PFSK-1 (cell line): ENCODE data around the gene UCK2.

Experiments
- FOXP2 ChIP-seq: optimal IDR thresholded peaks from 2 replicates; pipeline ENCODE3; 2011; ENCODE audit warnings: borderline replicate concordance, control low read depth, inconsistent platforms; ENCODE audit not compliant: insufficient read depth; ENCODE audit errors: extremely low read length, extremely low read depth
- POLR2AphosphoS5 ChIP-seq: IDR thresholded peaks from 2 replicates; pipeline ENCODE4 v1.6.1; 2012; ENCODE audit warnings: low read depth, mild to moderate bottlenecking, control low read depth, low read length, moderate library complexity
- SIN3A ChIP-seq: IDR thresholded peaks from 2 replicates; pipeline ENCODE4 v1.6.1; 2012; ENCODE audit warnings: mild to moderate bottlenecking, low read length, moderate library complexity, borderline replicate concordance; ENCODE audit not compliant: insufficient read depth
- TAF1 ChIP-seq: IDR thresholded peaks from 2 replicates; pipeline ENCODE4 v1.6.1; 2012; ENCODE audit warnings: low read length, control low read depth, borderline replicate concordance; ENCODE audit not compliant: insufficient read depth
- TF ChIP-seq, protein P1 (sequence below), 2 experiments: IDR thresholded peaks; 2 replicates each; pipeline versions ENCODE4 v1.6.1 to v1.8.0; 2011 to 2012; ENCODE audit warnings: low read depth in 2 of 2, low read length in 2 of 2, control low read depth in 1 of 2, inconsistent platforms in 1 of 2, mild to moderate bottlenecking in 1 of 2, moderate library complexity in 1 of 2; ENCODE audit not compliant: insufficient read depth in 1 of 2

UCK2 gene

DNA sequence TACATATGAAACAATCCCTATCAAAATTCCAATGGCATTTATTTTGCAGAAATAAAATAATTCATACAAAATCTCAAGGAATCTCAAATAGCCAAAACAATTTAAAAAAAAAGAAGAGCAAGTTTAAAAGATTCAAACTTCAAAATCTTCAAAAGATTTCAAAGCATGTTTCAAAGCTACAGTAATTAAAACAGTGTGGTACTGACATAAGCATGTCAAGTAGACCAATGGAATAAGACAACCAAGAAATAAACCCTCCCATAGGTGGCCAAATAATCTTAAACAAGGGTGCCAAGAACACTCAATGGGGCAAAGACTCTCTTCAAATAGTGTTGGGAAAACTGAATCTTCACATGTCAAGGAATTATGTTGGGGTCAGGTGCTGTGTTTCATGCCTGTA lies 28.0 kb upstream of the UCK2 start:
- TF ChIP-seq, protein P1, sequence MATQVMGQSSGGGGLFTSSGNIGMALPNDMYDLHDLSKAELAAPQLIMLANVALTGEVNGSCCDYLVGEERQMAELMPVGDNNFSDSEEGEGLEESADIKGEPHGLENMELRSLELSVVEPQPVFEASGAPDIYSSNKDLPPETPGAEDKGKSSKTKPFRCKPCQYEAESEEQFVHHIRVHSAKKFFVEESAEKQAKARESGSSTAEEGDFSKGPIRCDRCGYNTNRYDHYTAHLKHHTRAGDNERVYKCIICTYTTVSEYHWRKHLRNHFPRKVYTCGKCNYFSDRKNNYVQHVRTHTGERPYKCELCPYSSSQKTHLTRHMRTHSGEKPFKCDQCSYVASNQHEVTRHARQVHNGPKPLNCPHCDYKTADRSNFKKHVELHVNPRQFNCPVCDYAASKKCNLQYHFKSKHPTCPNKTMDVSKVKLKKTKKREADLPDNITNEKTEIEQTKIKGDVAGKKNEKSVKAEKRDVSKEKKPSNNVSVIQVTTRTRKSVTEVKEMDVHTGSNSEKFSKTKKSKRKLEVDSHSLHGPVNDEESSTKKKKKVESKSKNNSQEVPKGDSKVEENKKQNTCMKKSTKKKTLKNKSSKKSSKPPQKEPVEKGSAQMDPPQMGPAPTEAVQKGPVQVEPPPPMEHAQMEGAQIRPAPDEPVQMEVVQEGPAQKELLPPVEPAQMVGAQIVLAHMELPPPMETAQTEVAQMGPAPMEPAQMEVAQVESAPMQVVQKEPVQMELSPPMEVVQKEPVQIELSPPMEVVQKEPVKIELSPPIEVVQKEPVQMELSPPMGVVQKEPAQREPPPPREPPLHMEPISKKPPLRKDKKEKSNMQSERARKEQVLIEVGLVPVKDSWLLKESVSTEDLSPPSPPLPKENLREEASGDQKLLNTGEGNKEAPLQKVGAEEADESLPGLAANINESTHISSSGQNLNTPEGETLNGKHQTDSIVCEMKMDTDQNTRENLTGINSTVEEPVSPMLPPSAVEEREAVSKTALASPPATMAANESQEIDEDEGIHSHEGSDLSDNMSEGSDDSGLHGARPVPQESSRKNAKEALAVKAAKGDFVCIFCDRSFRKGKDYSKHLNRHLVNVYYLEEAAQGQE (IDR thresholded peaks at IDR 0.05; ENCODE audit: insufficient read depth in 1 of 2, low read depth in 2 of 2, low read length in 2 of 2), result no peak
- TF ChIP-seq TAF1 (no peak), POLR2AphosphoS5 (no peak), FOXP2 (no peak), SIN3A (no peak)

DNA sequence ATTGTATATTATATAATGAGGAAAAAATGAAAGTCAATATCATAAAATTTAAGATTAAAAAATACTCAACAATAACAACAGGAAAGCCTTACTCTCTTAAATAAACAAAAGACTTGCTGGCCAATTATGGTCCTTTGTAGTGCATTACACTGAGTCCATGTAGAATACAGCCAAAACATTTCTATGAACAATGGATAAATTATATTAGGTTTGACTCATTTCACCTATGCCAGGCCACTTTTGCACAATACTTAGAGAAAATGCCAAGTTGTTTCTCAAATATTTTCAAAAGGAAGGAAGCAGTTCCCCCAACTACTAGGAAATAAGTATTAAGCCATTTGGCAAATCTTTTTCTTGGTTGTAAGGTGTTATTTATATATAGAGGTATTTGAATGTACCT lies 19.8 kb upstream of the UCK2 start:
- TF ChIP-seq, protein P1 (IDR thresholded peaks at IDR 0.05; ENCODE audit: insufficient read depth in 1 of 2, low read depth in 2 of 2, low read length in 2 of 2), result no peak
- TF ChIP-seq SIN3A, result no peak
- no peak for TF ChIP-seq POLR2AphosphoS5
- no peak for TF ChIP-seq FOXP2
- no peak for TF ChIP-seq TAF1

DNA sequence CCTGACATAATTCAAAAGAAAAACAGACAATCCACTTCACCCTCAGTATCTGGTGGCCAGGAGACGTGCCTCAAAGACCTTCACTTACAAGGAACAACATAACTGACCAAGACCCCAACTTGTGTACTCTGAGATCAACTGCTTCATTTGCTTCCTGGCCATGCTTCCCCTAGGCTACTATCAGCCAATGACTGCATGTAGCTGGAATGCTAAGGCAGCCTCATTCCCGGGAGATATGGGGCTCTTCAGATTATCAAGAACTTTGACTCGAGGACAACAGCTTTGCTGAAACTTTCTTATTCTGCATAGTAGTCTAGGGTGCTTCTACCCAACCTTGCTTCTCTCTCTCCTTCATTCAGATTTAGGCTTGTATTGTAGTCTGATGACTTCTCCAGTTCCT lies 11.7 kb upstream of the UCK2 start:
- no peak for TF ChIP-seq TAF1
- TF ChIP-seq, protein P1 (IDR thresholded peaks at IDR 0.05; ENCODE audit: insufficient read depth in 1 of 2, low read depth in 2 of 2, low read length in 2 of 2), result no peak
- no peak for TF ChIP-seq FOXP2
- no peak for TF ChIP-seq SIN3A
- no peak for TF ChIP-seq POLR2AphosphoS5

DNA sequence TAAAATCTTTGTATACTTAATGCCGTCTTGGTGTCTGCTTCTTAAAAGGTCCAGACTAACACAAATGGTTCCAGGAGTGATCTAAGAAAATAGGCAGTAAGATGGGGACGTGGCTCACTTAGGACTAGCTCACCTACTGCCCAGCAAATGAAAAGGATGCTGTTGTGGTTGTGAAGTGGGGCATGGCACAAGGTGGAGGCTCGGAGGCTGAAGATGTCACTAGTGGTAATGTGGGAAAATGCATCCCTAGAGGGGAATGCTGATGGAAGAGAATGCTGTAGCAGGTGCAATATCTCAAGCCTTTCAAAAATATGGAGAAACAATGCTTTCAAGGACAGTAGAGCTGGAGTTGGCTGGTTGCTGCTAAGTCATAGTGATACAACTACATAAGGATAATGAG lies 11.3 kb upstream of the UCK2 start:
- TF ChIP-seq FOXP2 (no peak), POLR2AphosphoS5 (no peak)
- TF ChIP-seq, protein P1 (IDR thresholded peaks at IDR 0.05; ENCODE audit: insufficient read depth in 1 of 2, low read depth in 2 of 2, low read length in 2 of 2), result no peak

DNA sequence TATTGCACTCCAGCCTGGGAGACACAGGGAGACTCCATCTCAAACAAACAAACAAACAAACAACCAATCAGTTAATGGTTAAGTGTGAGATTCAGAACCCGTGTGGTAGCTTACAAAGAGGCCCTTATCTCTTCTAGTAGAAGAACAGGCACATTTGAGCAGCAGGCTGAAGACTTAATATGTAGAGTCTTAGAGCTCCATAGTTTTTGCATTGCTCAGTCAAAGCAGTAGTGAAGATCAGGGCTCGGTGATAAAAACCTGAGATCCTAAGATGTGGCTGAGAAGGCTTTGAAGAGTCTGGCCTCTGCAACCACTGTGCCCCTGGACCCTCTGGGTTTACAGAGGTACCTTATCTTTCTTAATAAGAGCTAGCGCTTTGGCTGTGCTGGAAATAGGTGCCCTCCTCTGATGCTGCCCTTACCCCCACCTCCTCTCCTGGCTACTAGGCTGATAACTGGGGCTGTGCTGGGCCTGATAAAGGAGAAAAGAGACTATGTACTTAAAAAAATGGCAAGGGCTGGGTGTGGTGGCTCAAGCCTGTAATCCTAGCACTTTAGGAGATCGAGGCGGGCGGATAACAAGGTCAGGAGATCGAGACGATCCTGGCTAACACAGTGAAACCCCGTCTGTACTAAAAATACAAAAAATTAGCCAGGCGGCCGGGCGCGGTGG lies 10.5 kb upstream of the UCK2 start:
- no peak for TF ChIP-seq POLR2AphosphoS5
- no peak for TF ChIP-seq SIN3A
- TF ChIP-seq TAF1, result no peak
- TF ChIP-seq, protein P1 (IDR thresholded peaks at IDR 0.05; ENCODE audit: insufficient read depth in 1 of 2, low read depth in 2 of 2, low read length in 2 of 2), result no peak
- no peak for TF ChIP-seq FOXP2
